NCI-H2107 (cell line): ENCODE measurements around the gene HTR3C.

ENCODE experiments used
- DNase-seq: peaks from one replicate; lab custom pipeline; 2025; lab: John Stamatoyannopoulos, UW

The HTR3C gene

GRCh38 chr3:184092199-184092598 is 39.4 kb downstream of the HTR3C start:
- DNase-seq = no peak

GRCh38 chr3:184096811-184097383 is 44.0 kb downstream of the HTR3C start, which contains the start of gene HTR3E:
Gene HTR3E (plus strand): TSS chr3:184097064. CDS start chr3:184097530, 466 bp downstream.
- DNase-seq = no peak

- no peak for DNase-seq
Measured at GRCh38 chr3:184097556-184097955, 44.7 kb downstream of the HTR3C start.

- no peak for DNase-seq
Measured at GRCh38 chr3:184099806-184100686, 47.2 kb downstream of the HTR3C start.
